Neural cell (in vitro differentiated cells): ENCODE measurements around the gene PPIF. TPM values are rescaled to one million over a fixed set of nuclear protein-coding genes. Genes with fewer than 3 reads are reported as not detected.

ENCODE experiments used
- H2AFZ ChIP-seq: fragments of 200-600, 300-800 bp; sonication (generic), shearing (Covaris generic); 2 replicates; pipeline ENCODE4 v1.6.0; 2014; ENCODE audit warnings: low read depth, mild to moderate bottlenecking, antibody characterized with exemption, low read length, moderate library complexity
- H3F3A ChIP-seq: fragments of 200-600 bp; shearing (Covaris generic); 2 replicates; pipeline ENCODE4 v1.6.1; 2016; ENCODE audit warnings: mild to moderate bottlenecking, moderate library complexity, mixed read lengths, antibody characterized with exemption, low read length; ENCODE audit not compliant: insufficient read depth, poor library complexity, severe bottlenecking
- H3K27ac ChIP-seq: fragments of 200-600, 300-800 bp; sonication (generic), shearing (Covaris generic); 2 replicates; pipeline ENCODE4 v1.5.1; 2014; ENCODE audit warnings: mild to moderate bottlenecking, low read length, moderate library complexity
- H3K27me3 ChIP-seq: fragments of 300-800, 200-600 bp; sonication (generic), shearing (Covaris generic); 2 replicates; pipeline ENCODE4 v1.6.0; 2014; ENCODE audit warnings: mild to moderate bottlenecking, low read depth, low read length, moderate library complexity; ENCODE audit not compliant: insufficient read depth
- H3K36me3 ChIP-seq: fragments of 300-800, 200-600 bp; sonication (generic), shearing (Covaris generic); 2 replicates; pipeline ENCODE4 v1.5.1; 2014; ENCODE audit warnings: mild to moderate bottlenecking, antibody characterized with exemption, low read length, moderate library complexity; ENCODE audit not compliant: insufficient read depth
- H3K4me2 ChIP-seq: fragments of 300-800, 200-600 bp; sonication (generic), shearing (Covaris generic); 2 replicates; pipeline ENCODE4 v1.6.0; 2014; ENCODE audit warnings: mild to moderate bottlenecking, low read length
- H3K4me3 ChIP-seq: fragments of 300-800, 200-600 bp; sonication (generic), shearing (Covaris generic); 2 replicates; pipeline ENCODE4 v1.5.1; 2014; ENCODE audit warnings: mild to moderate bottlenecking, low read length, moderate library complexity
- H3K79me2 ChIP-seq: fragments of 200-600 bp; shearing (Covaris generic); replicated peaks from 2 replicates; pipeline ENCODE4 v1.6.0; 2014; ENCODE audit warnings: mild to moderate bottlenecking, low read length, moderate library complexity; ENCODE audit not compliant: insufficient read depth
- H3K9ac ChIP-seq: fragments of 300-800, 200-600 bp; sonication (generic), shearing (Covaris generic); 2 replicates; pipeline ENCODE4 v1.6.1; 2016; ENCODE audit warnings: mild to moderate bottlenecking, low read length, mixed read lengths
- H3K9me2 ChIP-seq: fragments of 200-600 bp; shearing (Covaris generic); 2 replicates; pipeline ENCODE4 v1.6.1; 2016; ENCODE audit warnings: mild to moderate bottlenecking, low read length, mixed read lengths; ENCODE audit not compliant: insufficient read depth
- H3K9me3 ChIP-seq: fragments of 200-600, 300-800 bp; sonication (generic), shearing (Covaris generic); 2 replicates; pipeline ENCODE4 v1.6.1; 2016; ENCODE audit warnings: mild to moderate bottlenecking, mixed run types, low read length, moderate library complexity, mixed read lengths
- H4K20me1 ChIP-seq: fragments of 200-600 bp; shearing (Covaris generic); 2 replicates; pipeline ENCODE4 v1.6.1; 2016; ENCODE audit warnings: mild to moderate bottlenecking, mixed run types; ENCODE audit not compliant: insufficient read depth
- EP300 ChIP-seq: fragments of 450-650 bp; conservative IDR thresholded peaks from 2 replicates; pipeline ENCODE4 v1.6.1; 2014; ENCODE audit warnings: antibody characterized with exemption, mild to moderate bottlenecking, moderate library complexity; ENCODE audit not compliant: poor library complexity, severe bottlenecking
- EZH2 ChIP-seq: fragments of 200-600, 300-800 bp; shearing (Covaris generic), sonication (generic); IDR thresholded peaks from 2 replicates; pipeline ENCODE4 v1.6.1; 2014; ENCODE audit warnings: antibody characterized with exemption, low read length, borderline replicate concordance, mild to moderate bottlenecking; ENCODE audit not compliant: insufficient read depth, poor library complexity, severe bottlenecking
- MXI1 ChIP-seq: fragments of 450-650 bp; conservative IDR thresholded peaks from 2 replicates; pipeline ENCODE4 v1.6.1; 2014; ENCODE audit warnings: antibody characterized with exemption, mild to moderate bottlenecking; ENCODE audit not compliant: poor library complexity, severe bottlenecking
- POLR2AphosphoS5 ChIP-seq: IDR thresholded peaks from 2 replicates; pipeline ENCODE4 v1.6.1; 2012
- RAD21 ChIP-seq: fragments of 450-650 bp; conservative IDR thresholded peaks from 2 replicates; pipeline ENCODE4 v1.6.1; 2014; ENCODE audit warnings: antibody characterized with exemption, mild to moderate bottlenecking, moderate library complexity
- REST ChIP-seq: IDR thresholded peaks from 2 replicates; pipeline ENCODE4 v1.6.1; 2012; ENCODE audit warnings: borderline replicate concordance
- SMC3 ChIP-seq: fragments of 450-650 bp; conservative IDR thresholded peaks from 2 replicates; pipeline ENCODE4 v1.6.1; 2014; ENCODE audit warnings: antibody characterized with exemption, mild to moderate bottlenecking, moderate library complexity; ENCODE audit not compliant: poor library complexity
- TAF1 ChIP-seq: IDR thresholded peaks from 2 replicates; pipeline ENCODE4 v1.6.1; 2012; ENCODE audit warnings: low read depth
- polyA plus RNA-seq: library from polyadenylated mRNA; depleted of rRNA; stranded (reverse); fragments of >200 nt; gene quantifications from 2 replicates; pipeline ENCODE4 v1.2.3, GENCODE V29; 2014
- TF ChIP-seq, protein P1 (sequence below): fragments of 450-650 bp; IDR thresholded peaks from 2 replicates; pipeline ENCODE4 v1.5.1; 2014; ENCODE audit warnings: antibody characterized with exemption, mild to moderate bottlenecking, moderate library complexity; ENCODE audit not compliant: poor library complexity, severe bottlenecking

The PPIF gene
- polyA plus RNA-seq, 1 donor from 2014 or later, result 13.6 TPM

GRCh38 chr10:79390057-79390456 lies 42.8 kb downstream of the PPIF start:
- no peak overlapping the region for H3K4me2 ChIP-seq
- no peak overlapping the region for H3K27ac ChIP-seq
- no peaks in the 10 kb centered on the region for H3K27me3 ChIP-seq
- no peak for TF ChIP-seq EZH2
- TF ChIP-seq MXI1, result no peak
- TF ChIP-seq, protein P1, sequence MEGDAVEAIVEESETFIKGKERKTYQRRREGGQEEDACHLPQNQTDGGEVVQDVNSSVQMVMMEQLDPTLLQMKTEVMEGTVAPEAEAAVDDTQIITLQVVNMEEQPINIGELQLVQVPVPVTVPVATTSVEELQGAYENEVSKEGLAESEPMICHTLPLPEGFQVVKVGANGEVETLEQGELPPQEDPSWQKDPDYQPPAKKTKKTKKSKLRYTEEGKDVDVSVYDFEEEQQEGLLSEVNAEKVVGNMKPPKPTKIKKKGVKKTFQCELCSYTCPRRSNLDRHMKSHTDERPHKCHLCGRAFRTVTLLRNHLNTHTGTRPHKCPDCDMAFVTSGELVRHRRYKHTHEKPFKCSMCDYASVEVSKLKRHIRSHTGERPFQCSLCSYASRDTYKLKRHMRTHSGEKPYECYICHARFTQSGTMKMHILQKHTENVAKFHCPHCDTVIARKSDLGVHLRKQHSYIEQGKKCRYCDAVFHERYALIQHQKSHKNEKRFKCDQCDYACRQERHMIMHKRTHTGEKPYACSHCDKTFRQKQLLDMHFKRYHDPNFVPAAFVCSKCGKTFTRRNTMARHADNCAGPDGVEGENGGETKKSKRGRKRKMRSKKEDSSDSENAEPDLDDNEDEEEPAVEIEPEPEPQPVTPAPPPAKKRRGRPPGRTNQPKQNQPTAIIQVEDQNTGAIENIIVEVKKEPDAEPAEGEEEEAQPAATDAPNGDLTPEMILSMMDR, result no peak
- no peak for TF ChIP-seq SMC3
- TF ChIP-seq POLR2AphosphoS5, result no peak
- no peak for TF ChIP-seq TAF1
- no peak for TF ChIP-seq EP300
- TF ChIP-seq RAD21, result no peak
- TF ChIP-seq REST, result no peak
- H3K36me3 ChIP-seq, result no peaks in the 10 kb centered on the region
- H3K4me3 ChIP-seq, result no peak overlapping the region
- H4K20me1 ChIP-seq, result no peaks in the 10 kb centered on the region
- no peaks in the 10 kb centered on the region for H3K79me2 ChIP-seq
- H2AFZ ChIP-seq, result no peak overlapping the region
- H3F3A ChIP-seq, result no peaks in the 10 kb centered on the region
- H3K9me3 ChIP-seq, result no peaks in the 10 kb centered on the region
- no peak overlapping the region for H3K9ac ChIP-seq
- H3K9me2 ChIP-seq, result no peaks in the 10 kb centered on the region

DNA sequence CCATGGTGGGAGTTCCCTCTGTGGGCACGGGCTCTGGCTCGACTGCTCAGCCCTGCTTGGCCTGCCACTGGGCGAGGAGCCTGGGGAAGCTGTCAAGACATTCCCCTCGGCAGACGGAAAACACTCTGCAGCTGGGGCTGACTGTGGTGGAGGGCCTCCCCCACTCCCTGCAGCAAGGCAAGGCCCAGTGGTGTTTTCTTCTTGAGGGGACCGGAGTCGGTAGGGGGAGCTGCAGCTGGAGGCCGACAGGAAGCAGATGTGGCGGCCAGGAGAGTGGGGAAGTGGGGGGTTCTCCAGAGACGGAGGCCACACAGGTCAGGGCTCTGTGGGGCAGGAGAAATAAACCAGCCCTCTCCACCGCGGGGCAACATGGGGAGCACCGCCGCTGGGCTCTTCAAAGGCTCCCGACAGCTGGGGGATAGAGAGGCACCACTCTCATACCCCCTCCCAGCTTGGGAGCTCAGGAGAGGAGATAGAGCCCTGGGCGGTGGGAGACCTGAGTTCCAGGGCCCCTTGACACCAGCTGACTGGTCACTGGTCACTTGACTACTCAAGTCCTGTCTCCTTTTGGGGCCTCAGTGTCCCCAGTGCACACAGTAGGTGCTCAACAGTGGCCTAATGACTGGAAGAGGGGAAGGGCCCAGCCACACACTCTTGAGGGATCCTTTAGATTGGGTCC lies 43.4 kb downstream of the PPIF start:
- no peak overlapping the region for H3K27ac ChIP-seq
- no peak overlapping the region for H2AFZ ChIP-seq
- H3K9me3 ChIP-seq, result no peaks in the 10 kb centered on the region
- H3K27me3 ChIP-seq, result no peaks in the 10 kb centered on the region
- H3K9me2 ChIP-seq, result no peaks in the 10 kb centered on the region
- TF ChIP-seq SMC3 (no peak), TAF1 (no peak), REST (no peak), RAD21 (no peak), EZH2 (no peak), POLR2AphosphoS5 (no peak), MXI1 (no peak), EP300 (no peak)
- TF ChIP-seq, protein P1, result no peak
- H3K4me3 ChIP-seq, result no peak overlapping the region
- no peaks in the 10 kb centered on the region for H4K20me1 ChIP-seq
- H3F3A ChIP-seq, result no peaks in the 10 kb centered on the region
- no peak overlapping the region for H3K4me2 ChIP-seq
- H3K79me2 ChIP-seq, result no peaks in the 10 kb centered on the region
- H3K9ac ChIP-seq, result no peak overlapping the region
- H3K36me3 ChIP-seq, result no peaks in the 10 kb centered on the region
